Stimulated activated CD8-positive, alpha-beta memory T cell treated with anti-CD3 and anti-CD28 coated beads, Interleukin-2, amount 100 ng/mL, for 48 hours (primary cell): ENCODE measurements around the gene EFR3B.
"Not testable (repeated sequence)": the region's sequence is repeated elsewhere in the genome, so short reads cannot be mapped to it uniquely, and the experiment has no call there.

ENCODE experiments used
- DNase-seq, 2 donors: peaks; one replicate each; pipeline ENCODE4 v3.0.0-alpha.2; 2020; ENCODE audit warnings: low read depth in 2 of 2

The EFR3B gene

GRCh38 chr2:25149646-25150045, 107.8 kb downstream of the EFR3B start:
- no peak for DNase-seq

GRCh38 chr2:25150993-25151392, 109.1 kb downstream of the EFR3B start:
- not testable (repeated sequence) for DNase-seq

GRCh38 chr2:25151718-25152117, 109.8 kb downstream of the EFR3B start:
- DNase-seq, result no peak

- no peak for DNase-seq
Observed at GRCh38 chr2:25155401-25155800, 113.5 kb downstream of the EFR3B start.

GRCh38 chr2:25158096-25158852, 116.4 kb downstream of the EFR3B start:
- no peak for DNase-seq

- no peak for DNase-seq
Observed at GRCh38 chr2:25159949-25160348, 118.1 kb downstream of the EFR3B start.

GRCh38 chr2:25160376-25160775, 118.5 kb downstream of the EFR3B start:
- no peak for DNase-seq

GRCh38 chr2:25161055-25161781, 119.3 kb downstream of the EFR3B start:
- peak; percentile 60 to 74 for DNase-seq

GRCh38 chr2:25162061-25162460, 120.2 kb downstream of the EFR3B start:
- DNase-seq, result not testable (repeated sequence)

- no peak for DNase-seq
Observed at GRCh38 chr2:25164561-25164960, 122.7 kb downstream of the EFR3B start.

GRCh38 chr2:25165992-25166875, 124.4 kb downstream of the EFR3B start:
- peak in 1 of 2 donors; percentile 32 for DNase-seq

- no peak for DNase-seq
Observed at GRCh38 chr2:25168256-25169072, 126.6 kb downstream of the EFR3B start, which contains the start of gene POMC. Gene POMC (minus strand): TSS chr2:25168580. CDS start chr2:25164772, 3,808 bp downstream.

GRCh38 chr2:25169073-25169470, 127.2 kb downstream of the EFR3B start:
- no peak for DNase-seq

- no peak for DNase-seq
Observed at GRCh38 chr2:25170888-25171287, 129.0 kb downstream of the EFR3B start.

GRCh38 chr2:25173719-25174118, 131.8 kb downstream of the EFR3B start:
- DNase-seq, result no peak

- no peak for DNase-seq
Observed at GRCh38 chr2:25174192-25174861, 132.5 kb downstream of the EFR3B start.

GRCh38 chr2:25176138-25176537, 134.3 kb downstream of the EFR3B start:
- no peak for DNase-seq

- no peak for DNase-seq
Observed at GRCh38 chr2:25176541-25177181, 134.8 kb downstream of the EFR3B start.

GRCh38 chr2:25177211-25177611, 135.3 kb downstream of the EFR3B start:
- no peak for DNase-seq

- no peak for DNase-seq
Observed at GRCh38 chr2:25178976-25179375, 137.1 kb downstream of the EFR3B start.
